IMR-90 (cell line): ENCODE data around the gene PTPRN2. TPM values are rescaled to one million over a fixed set of nuclear protein-coding genes. Genes with fewer than 3 reads are reported as not detected.

Experiments
- ATAC-seq: fragments of 200-7000 bp; cut with Tn5 transposase; 2 replicates; pipeline ENCODE4 v1.9.1; 2020; ENCODE audit warnings: low read depth, mild to moderate bottlenecking, moderate library complexity
- BruUV-seq: library from RNA; stranded (reverse); fragments of 400-500 nt; replicated peaks from 2 replicates; lab custom pipeline; 2021; lab: Mats Ljungman, UMichigan
- CTCF ChIA-PET: fragments of 300-600 bp; formaldehyde crosslinking; extraction: SDS; loops from one replicate; lab custom pipeline; 2021; ENCODE audit warnings: antibody characterized with exemption; lab: Yijun Ruan, JAX
- POLR2A ChIA-PET: fragments of 300-600 bp; sonication (Branson Sonifier 250); formaldehyde crosslinking; loops from one replicate; lab custom pipeline; 2022; ENCODE audit warnings: antibody characterized with exemption; ENCODE audit not compliant: unreplicated experiment; lab: Charles Lee
- DNase-seq: peaks from one replicate; pipeline ENCODE4 v3.0.0; 2013
- H2AFZ ChIP-seq: replicated peaks from 2 replicates; pipeline ENCODE3; 2013; ENCODE audit warnings: low read length, mild to moderate bottlenecking; ENCODE audit not compliant: poor library complexity
- H2AK5ac ChIP-seq: 2 replicates; pipeline ENCODE4 v1.6.1; 2013; ENCODE audit warnings: low read depth, low read length, inconsistent platforms
- H2AK9ac ChIP-seq: replicated peaks from 2 replicates; pipeline ENCODE3; 2013; ENCODE audit warnings: mild to moderate bottlenecking, low read depth, low read length, moderate library complexity; ENCODE audit not compliant: poor library complexity
- H2BK120ac ChIP-seq: 2 replicates; pipeline ENCODE4 v1.6.1; 2013; ENCODE audit warnings: low read depth, low read length, inconsistent platforms
- H2BK15ac ChIP-seq: 3 replicates; pipeline ENCODE4 v1.6.1; 2013; ENCODE audit warnings: low read depth, low read length, inconsistent platforms
- H2BK20ac ChIP-seq: 2 replicates; pipeline ENCODE4 v1.6.1; 2013; ENCODE audit warnings: low read depth, mild to moderate bottlenecking, inconsistent platforms, low read length, moderate library complexity
- H2BK5ac ChIP-seq: 2 replicates; pipeline ENCODE4 v1.6.1; 2013; ENCODE audit warnings: mild to moderate bottlenecking, low read depth, low read length, inconsistent platforms; ENCODE audit not compliant: poor library complexity, severe bottlenecking
- H3K14ac ChIP-seq: replicated peaks from 2 replicates; pipeline ENCODE4 v1.6.1; 2013; ENCODE audit warnings: low read depth, low read length, inconsistent platforms
- H3K18ac ChIP-seq: 2 replicates; pipeline ENCODE4 v1.6.1; 2013; ENCODE audit warnings: low read depth, low read length, control low read depth
- H3K23ac ChIP-seq: 2 replicates; pipeline ENCODE4 v1.6.1; 2013; ENCODE audit warnings: low read depth, low read length, inconsistent platforms
- H3K27ac ChIP-seq: 2 replicates; pipeline ENCODE4 v1.5.1; 2013; ENCODE audit warnings: mild to moderate bottlenecking, control low read depth, low read length; ENCODE audit not compliant: insufficient read depth
- H3K27me3 ChIP-seq: 2 replicates; pipeline ENCODE4 v1.6.1; 2013; ENCODE audit warnings: low read length; ENCODE audit not compliant: control insufficient read depth, insufficient read depth
- H3K36me3 ChIP-seq: 2 replicates; pipeline ENCODE4 v1.6.1; 2013; ENCODE audit warnings: low read length, mixed read lengths; ENCODE audit not compliant: control insufficient read depth, insufficient read depth
- H3K4ac ChIP-seq: 2 replicates; pipeline ENCODE4 v1.6.1; 2013; ENCODE audit warnings: low read depth, low read length, inconsistent platforms
- H3K4me1 ChIP-seq: 2 replicates; pipeline ENCODE4 v1.6.1; 2013; ENCODE audit warnings: low read length, mixed read lengths; ENCODE audit not compliant: control insufficient read depth, insufficient read depth
- H3K4me2 ChIP-seq: 2 replicates; pipeline ENCODE4 v1.6.1; 2013; ENCODE audit warnings: low read depth, mild to moderate bottlenecking, control low read depth, low read length, moderate library complexity
- H3K4me3 ChIP-seq: 2 replicates; pipeline ENCODE4 v1.5.1; 2013; ENCODE audit warnings: low read depth, mild to moderate bottlenecking, control low read depth, low read length, moderate library complexity; ENCODE audit not compliant: insufficient read depth
- H3K56ac ChIP-seq: 2 replicates; pipeline ENCODE4 v1.6.1; 2013; ENCODE audit warnings: low read length, inconsistent platforms; ENCODE audit not compliant: insufficient read depth; ENCODE audit errors: extremely low read depth
- H3K79me1 ChIP-seq, 2 experiments: 2 replicates each; pipeline ENCODE4 v1.6.1; 2013; ENCODE audit warnings: low read length in 2 of 2, inconsistent platforms in 1 of 2, low read depth in 1 of 2
- H3K9ac ChIP-seq: 2 replicates; pipeline ENCODE4 v1.6.1; 2013; ENCODE audit warnings: low read depth, low read length, control low read depth
- H3K9me1 ChIP-seq: 2 replicates; pipeline ENCODE4 v1.6.1; 2013; ENCODE audit warnings: low read length, inconsistent platforms; ENCODE audit not compliant: insufficient read depth
- H3K9me3 ChIP-seq: 2 replicates; pipeline ENCODE4 v1.6.1; 2013; ENCODE audit warnings: low read length; ENCODE audit not compliant: control insufficient read depth, insufficient read depth
- H4K20me1 ChIP-seq: 2 replicates; pipeline ENCODE4 v1.6.1; 2013; ENCODE audit warnings: low read length, inconsistent platforms; ENCODE audit not compliant: insufficient read depth
- H4K5ac ChIP-seq: 2 replicates; pipeline ENCODE4 v1.6.1; 2013; ENCODE audit warnings: mild to moderate bottlenecking, low read depth, low read length, control low read depth
- H4K8ac ChIP-seq, 2 experiments: 2 replicates each; pipeline ENCODE4 v1.6.1; 2013; ENCODE audit warnings: low read depth in 2 of 2, low read length in 2 of 2, control low read depth in 1 of 2, inconsistent platforms in 1 of 2
- H4K91ac ChIP-seq: 2 replicates; pipeline ENCODE4 v1.6.1; 2013; ENCODE audit warnings: low read depth, low read length, inconsistent platforms; ENCODE audit not compliant: insufficient read depth
- BHLHE40 ChIP-seq: fragments of 150-350 bp; IDR thresholded peaks from 2 replicates; pipeline ENCODE4 v1.6.1; 2016; ENCODE audit warnings: mild to moderate bottlenecking, low read depth, low read length
- RFX5 ChIP-seq: IDR thresholded peaks from 2 replicates; pipeline ENCODE4 v1.8.0; 2012; ENCODE audit warnings: low read depth, mild to moderate bottlenecking, low read length, moderate library complexity
- whole genome bisulfite sequencing, 2 experiments: methylation state at CpG; one replicate each; pipeline versions ENCODE4 v1.1.5 to v1.1.7; 2013; ENCODE audit warnings: missing lambda C conversion rate in 2 of 2; ENCODE audit not compliant: insufficient read length in 1 of 2; ENCODE audit errors: extremely low coverage in 2 of 2; 5-methylcytosine and 5-hydroxymethylcytosine counted together
- dilution Hi-C: fragments of 300-500 bp; cut with HindIII; formaldehyde crosslinking; loops from one replicate; pipeline ENCODE4 v1.14.3; 2018; ENCODE audit warnings: low sequenced_read_pairs; ENCODE audit not compliant: unreplicated experiment
- in situ Hi-C: fragments of 300-500 bp; cut with MboI; formaldehyde crosslinking; loops from 3 replicates; pipeline ENCODE4 v1.14.3; 2019; ENCODE audit warnings: low sequenced_read_pairs, inconsistent platforms, mixed read lengths
- intact Hi-C: fragments of 100-400 bp; cut with micrococcal nuclease; formaldehyde crosslinking; loops from 2 replicates; pipeline ENCODE4 v1.10.0; 2022
- polyA plus RNA-seq, 3 experiments: library from polyadenylated mRNA; depleted of rRNA; stranded (reverse); fragments of >200 nt; gene quantifications; 2 replicates each; pipeline ENCODE4 v1.2.3, GENCODE V29; 2012; ENCODE audit warnings: low replicate concordance in 1 of 3
- total RNA-seq: library from RNA; depleted of rRNA; stranded (reverse); fragments of >200 nt; gene quantifications from 2 replicates; pipeline ENCODE4 v1.2.3, GENCODE V29; 2012

The PTPRN2 gene
- total and polyA plus RNA-seq, 2 of the 4 experiments (the other 2 are of a cell fraction): 0.03 TPM; not detected in 1

DNA sequence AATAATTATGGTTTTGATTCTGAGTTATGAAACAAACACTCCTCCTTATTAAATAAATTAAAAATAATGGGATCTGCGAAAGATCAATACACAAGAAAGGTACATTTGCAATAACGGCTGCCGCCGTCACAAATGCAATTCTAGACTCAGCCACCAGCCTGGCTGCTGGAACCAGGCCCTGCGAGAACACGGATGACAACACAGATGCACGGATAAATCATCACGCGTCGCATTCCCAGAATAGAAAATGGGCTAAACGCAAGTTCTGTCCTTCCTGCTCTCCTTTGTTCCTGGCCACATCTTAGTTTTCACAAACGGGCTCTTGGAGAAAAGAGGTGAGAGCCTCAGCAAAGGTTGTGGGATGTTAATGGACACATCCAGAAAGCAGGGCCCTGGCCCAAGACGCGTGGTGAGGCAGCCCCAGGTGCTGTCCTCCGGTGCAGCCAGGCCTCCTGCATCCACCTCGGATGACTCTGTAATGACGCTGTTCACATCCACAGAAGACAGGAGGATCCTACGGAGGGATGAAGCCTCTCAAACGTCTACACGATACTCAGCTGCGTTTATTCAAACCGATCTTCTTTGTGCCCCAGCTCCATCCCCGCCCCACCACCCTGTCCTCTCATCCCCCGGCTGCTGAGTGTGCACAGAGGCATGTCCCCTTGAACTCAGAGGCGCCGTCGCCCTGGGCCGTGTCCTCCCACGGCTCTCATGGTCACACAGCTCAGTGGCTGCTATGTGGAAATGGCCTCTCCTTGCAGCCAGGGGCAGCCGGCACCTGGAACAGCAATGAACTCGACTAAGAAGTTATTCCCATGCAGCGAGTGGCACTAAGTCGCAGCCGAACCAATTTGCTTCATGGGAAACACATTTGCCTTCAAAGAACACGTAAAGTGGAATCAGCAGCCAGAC, 197.9 kb downstream of the PTPRN2 start:
- Histone ChIP-seq H4K8ac (no peak overlapping the region), H2BK5ac (no peak overlapping the region), H3K23ac (no peak overlapping the region), H4K5ac (no peak overlapping the region), H3K18ac (no peak overlapping the region), H2AFZ (no peak overlapping the region), H3K9me1 (no peaks in the 10 kb centered on the region), H3K9me3 (peaks cover 60% of the 10 kb centered on the region), H2BK120ac (no peak overlapping the region), H3K4me2 (no peak overlapping the region), H2BK20ac (no peak overlapping the region), H2AK5ac (no peak overlapping the region), H2AK9ac (no peak overlapping the region), H3K4me3 (no peak overlapping the region), H2BK15ac (no peak overlapping the region), H3K4ac (no peak overlapping the region), H3K14ac (no peak overlapping the region), H3K27me3 (no peaks in the 10 kb centered on the region), H3K79me1 (no peaks in the 10 kb centered on the region), H3K27ac (no peak overlapping the region), H4K20me1 (no peaks in the 10 kb centered on the region), H3K56ac (no peak overlapping the region), H3K4me1 (no peaks in the 10 kb centered on the region), H3K9ac (no peak overlapping the region), H4K91ac (no peak overlapping the region), H3K36me3 (no peaks in the 10 kb centered on the region)
- ChIA-PET POLR2A (no interaction called here), CTCF (no interaction called here)
- no TSS peak for BruUV-seq
- ATAC-seq: no peak
- in situ Hi-C loops: no loop called here
- WGBS, 2 experiments: 57% methylated on average over 19 of the region's 35 CpGs; no CpG with 5 or more reads in 1 of the 2 experiments
- DNase-seq: no peak
- intact Hi-C loops: no loop called here
- dilution Hi-C loops: no loop called here
- TF ChIP-seq RFX5 (no peak), BHLHE40 (no peak)
